Sigmoid colon (tissue), 7 donors: ENCODE measurements around the gene CRYGA. TPM values are rescaled to one million over a fixed set of nuclear protein-coding genes. Genes with fewer than 3 reads are reported as not detected.
"Not testable (repeated sequence)": the region's sequence is repeated elsewhere in the genome, so short reads cannot be mapped to it uniquely, and the experiment has no call there.

Experiments
- DNase-seq: peaks from one replicate; pipeline ENCODE4 v3.0.0-alpha.2; 2019
- H3K27ac ChIP-seq, 4 donors: fragments of 200-600 bp; sonication (generic); one replicate each; pipeline ENCODE4 v1.5.1; 2016 to 2019; ENCODE audit warnings: mild to moderate bottlenecking in 1 of 4
- H3K27me3 ChIP-seq, 3 donors: fragments of 200-600 bp; sonication (generic); one replicate each; pipeline ENCODE4 v1.5.1; 2019; ENCODE audit warnings: mild to moderate bottlenecking in 1 of 3
- H3K36me3 ChIP-seq, 4 donors: fragments of 200-600 bp; sonication (generic); one replicate each; pipeline ENCODE4 v1.5.1; 2016 to 2019
- H3K4me1 ChIP-seq, 4 donors: fragments of 200-600 bp; sonication (generic); one replicate each; pipeline ENCODE4 v1.5.1; 2017 to 2019
- H3K4me3 ChIP-seq, 4 donors: fragments of 200-600 bp; sonication (generic); one replicate each; pipeline ENCODE4 v1.5.1; 2017 to 2019; ENCODE audit warnings: mild to moderate bottlenecking in 2 of 4, moderate library complexity in 1 of 4
- H3K9me3 ChIP-seq, 4 donors: fragments of 200-600 bp in 3 of 4; sonication (generic) in 3 of 4; one replicate each; pipeline versions ENCODE4 v1.5.1 to v1.6.1; 2013 to 2019
- CTCF ChIP-seq, 4 experiments: fragments of 450-650 bp in 3 of 4; fragments of 200-600 bp in 1 of 4; IDR thresholded peaks; one replicate each; pipeline ENCODE4 v1.5.1; 2016 to 2019; ENCODE audit warnings: antibody characterized with exemption in 4 of 4, mild to moderate bottlenecking in 3 of 4, moderate library complexity in 2 of 4
- EP300 ChIP-seq, 4 donors: sonication (generic); formaldehyde crosslinking; IDR thresholded peaks; one replicate each; pipeline ENCODE4 v1.6.1; 2017; ENCODE audit warnings: antibody characterized with exemption in 4 of 4
- POLR2A ChIP-seq, 2 donors: fragments of 450-650 bp; IDR thresholded peaks; one replicate each; pipeline ENCODE4 v1.6.1; 2016; ENCODE audit warnings: antibody characterized with exemption in 2 of 2, mild to moderate bottlenecking in 2 of 2, moderate library complexity in 2 of 2
- POLR2AphosphoS5 ChIP-seq, 4 donors: sonication (generic); formaldehyde crosslinking; IDR thresholded peaks; one replicate each; pipeline ENCODE4 v1.6.1; 2017; ENCODE audit warnings: antibody characterized with exemption in 4 of 4
- WGBS, 2 donors: extraction: QIAGEN DNeasy Blood & Tissue Kit; methylation state at CpG; one replicate each; pipeline ENCODE4 v1.1.7; 2013; 5-methylcytosine and 5-hydroxymethylcytosine counted together
- intact Hi-C: fragments of 100-400 bp; cut with DNase I; formaldehyde crosslinking; loops from one replicate; pipeline ENCODE4 v1.15.1; 2023
- polyA plus RNA-seq, 3 donors: library from polyadenylated mRNA; stranded (reverse); fragments of 200-250 nt; gene quantifications; one replicate each; pipeline ENCODE4 v1.2.3, GENCODE V29; 2013
- total RNA-seq, 4 donors: library from RNA; depleted of rRNA; stranded (reverse); fragments of >200 nt; gene quantifications; one replicate each; pipeline ENCODE4 v1.1.0, GENCODE V29; 2016
- donor health status: healthy with polysubstance abuse.
- donor health status: Bipolar disorder and iron deficiency.
- donor health status: healthy.

Gene CRYGA
- total and polyA plus RNA-seq, 7 donors, result not detected

- 73 to 87% methylated on average over 6 of the region's 6 CpGs for WGBS, 2 donors
- Histone ChIP-seq H3K4me3 (no peak within 1 kb of the TSS), H3K27ac (no peak within 1 kb of the TSS), H3K4me1 (no peaks in the 10 kb centered on the region), H3K36me3 (no peaks in the 10 kb centered on the region), H3K9me3 (no peaks in the 10 kb centered on the region), H3K27me3 (no peaks in the 10 kb centered on the region)
- no peak for DNase-seq
- TF ChIP-seq EP300 (IDR thresholded peaks at IDR 0.05) (no peak), POLR2A (IDR thresholded peaks at IDR 0.05) (no peak), CTCF (IDR thresholded peaks at IDR 0.05) (no peak), POLR2AphosphoS5 (IDR thresholded peaks at IDR 0.05) (no peak)
- intact Hi-C loops, result no loop called here
Measured at GRCh38 chr2:208146006-208146405, 17.4 kb downstream of the CRYGA start, which contains the start of gene CRYGB. Gene CRYGB (minus strand): TSS chr2:208146158. CDS start chr2:208146120, 38 bp downstream.

GRCh38 chr2:208142925-208143799, 20.2 kb downstream of the CRYGA start:
- 24 to 82% methylated on average over 12 to 14 of the region's 14 CpGs for WGBS, 2 donors
- intact Hi-C loops, result no loop called here
- H3K9me3 ChIP-seq, result no peaks in the 10 kb centered on the region
- TF ChIP-seq POLR2AphosphoS5 (IDR thresholded peaks at IDR 0.05), result no peak
- TF ChIP-seq POLR2A (IDR thresholded peaks at IDR 0.05), result no peak
- no peak for TF ChIP-seq CTCF (IDR thresholded peaks at IDR 0.05)
- DNase-seq, result no peak
- H3K27me3 ChIP-seq, result no peaks in the 10 kb centered on the region
- no peak overlapping the region for H3K27ac ChIP-seq
- H3K4me3 ChIP-seq, result no peak overlapping the region
- H3K36me3 ChIP-seq, result no peaks in the 10 kb centered on the region
- no peaks in the 10 kb centered on the region for H3K4me1 ChIP-seq

GRCh38 chr2:208142240-208142924, 21.0 kb downstream of the CRYGA start:
- Histone ChIP-seq H3K27me3 (no peaks in the 10 kb centered on the region), H3K27ac (no peak overlapping the region), H3K4me1 (no peaks in the 10 kb centered on the region), H3K36me3 (no peaks in the 10 kb centered on the region), H3K4me3 (no peak overlapping the region), H3K9me3 (no peaks in the 10 kb centered on the region)
- DNase-seq, result no peak
- intact Hi-C loops, result no loop called here
- TF ChIP-seq POLR2A (IDR thresholded peaks at IDR 0.05) (no peak), POLR2AphosphoS5 (IDR thresholded peaks at IDR 0.05) (no peak), EP300 (IDR thresholded peaks at IDR 0.05) (no peak), CTCF (IDR thresholded peaks at IDR 0.05) (no peak)
- WGBS, 2 donors, result 37 to 62% methylated on average over 8 of the region's 8 CpGs

- 88 to 90% methylated on average over 18 of the region's 18 CpGs for WGBS, 2 donors
- H3K4me3 ChIP-seq, result no peak overlapping the region
- H3K4me1 ChIP-seq, result no peaks in the 10 kb centered on the region
- intact Hi-C loops, result no loop called here
- no peaks in the 10 kb centered on the region for H3K27me3 ChIP-seq
- no peaks in the 10 kb centered on the region for H3K9me3 ChIP-seq
- TF ChIP-seq EP300 (IDR thresholded peaks at IDR 0.05) (no peak), CTCF (IDR thresholded peaks at IDR 0.05) (no peak), POLR2A (IDR thresholded peaks at IDR 0.05) (no peak), POLR2AphosphoS5 (IDR thresholded peaks at IDR 0.05) (no peak)
- no peak overlapping the region for H3K27ac ChIP-seq
- no peak for DNase-seq
- no peaks in the 10 kb centered on the region for H3K36me3 ChIP-seq
Measured at GRCh38 chr2:208139447-208139846, 23.9 kb downstream of the CRYGA start.

GRCh38 chr2:208138334-208138733, 25.1 kb downstream of the CRYGA start:
- H3K27me3 ChIP-seq, intact Hi-C loops, H3K4me3 ChIP-seq, H3K9me3 ChIP-seq, H3K36me3 ChIP-seq, H3K27ac ChIP-seq, H3K4me1 ChIP-seq, DNase-seq: not testable (repeated sequence)
- 94 to 97% methylated on average over 7 of the region's 7 CpGs for WGBS, 2 donors
